Measurements from ENCODE around the gene KSR1.
A peak's percentile ranks its signal among the peaks of the same experiment; 100 is the strongest.

The KSR1 gene

DNA sequence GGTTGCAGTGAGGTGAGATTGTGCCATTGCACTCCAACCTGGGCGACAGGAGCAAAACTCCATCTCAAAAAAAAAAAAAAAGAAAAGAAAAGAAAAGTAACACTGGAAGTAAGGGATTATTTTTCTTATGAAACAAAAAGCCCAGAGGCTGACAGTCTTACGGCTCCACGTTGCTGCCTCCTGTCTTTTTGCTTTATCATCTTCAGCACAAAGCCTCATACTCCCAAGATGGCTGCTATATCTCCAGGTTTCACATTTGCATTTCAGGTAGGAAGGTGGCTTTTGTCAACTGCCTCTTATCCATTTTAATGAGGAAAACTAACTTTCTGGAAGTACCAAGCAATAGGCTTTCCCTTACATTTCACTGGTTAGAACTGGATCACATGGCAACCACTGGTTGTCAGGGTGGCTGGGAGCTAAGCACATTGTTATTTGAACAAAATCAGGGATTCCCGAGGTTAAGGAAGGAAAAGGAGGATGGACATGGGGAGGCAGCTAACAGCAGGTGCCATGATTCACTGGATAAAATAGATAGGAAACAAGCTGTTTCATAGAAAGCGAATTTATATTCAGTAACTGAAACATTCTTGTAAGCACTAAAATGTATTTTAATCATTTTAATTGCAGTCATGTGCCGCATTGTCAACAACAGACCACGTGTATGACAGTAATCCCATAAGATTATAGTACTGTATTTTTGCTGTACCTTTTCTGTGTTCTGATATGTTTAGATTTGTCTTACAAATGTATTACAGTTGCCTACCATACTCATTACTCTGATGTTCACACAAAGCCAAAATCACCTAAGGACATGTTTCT, 58.6 kb downstream of the KSR1 start:
- DNase-seq (ENCODE audit: low spot score): no peak

DNA sequence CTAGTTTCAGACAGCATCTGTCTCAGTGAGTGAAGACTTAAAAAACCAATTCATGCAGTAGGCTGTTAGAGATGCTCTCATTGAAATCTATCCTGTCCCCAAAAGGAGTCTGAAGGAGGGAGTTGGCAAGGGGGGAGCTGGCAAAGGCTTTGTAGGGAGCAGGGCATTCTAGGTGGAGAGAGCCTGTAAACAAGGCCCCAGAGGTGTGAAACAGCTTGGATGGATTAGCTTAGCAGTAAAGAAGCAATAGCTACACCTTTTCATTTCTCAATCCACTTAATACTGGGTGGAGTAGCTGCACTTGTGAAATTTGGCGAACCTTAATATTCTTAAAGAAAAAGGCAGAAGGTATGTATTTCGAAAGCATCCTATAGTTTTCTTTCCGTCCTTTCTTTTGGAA, 61.8 kb downstream of the KSR1 start:
- DNase-seq (ENCODE audit: low spot score): no peak

DNA sequence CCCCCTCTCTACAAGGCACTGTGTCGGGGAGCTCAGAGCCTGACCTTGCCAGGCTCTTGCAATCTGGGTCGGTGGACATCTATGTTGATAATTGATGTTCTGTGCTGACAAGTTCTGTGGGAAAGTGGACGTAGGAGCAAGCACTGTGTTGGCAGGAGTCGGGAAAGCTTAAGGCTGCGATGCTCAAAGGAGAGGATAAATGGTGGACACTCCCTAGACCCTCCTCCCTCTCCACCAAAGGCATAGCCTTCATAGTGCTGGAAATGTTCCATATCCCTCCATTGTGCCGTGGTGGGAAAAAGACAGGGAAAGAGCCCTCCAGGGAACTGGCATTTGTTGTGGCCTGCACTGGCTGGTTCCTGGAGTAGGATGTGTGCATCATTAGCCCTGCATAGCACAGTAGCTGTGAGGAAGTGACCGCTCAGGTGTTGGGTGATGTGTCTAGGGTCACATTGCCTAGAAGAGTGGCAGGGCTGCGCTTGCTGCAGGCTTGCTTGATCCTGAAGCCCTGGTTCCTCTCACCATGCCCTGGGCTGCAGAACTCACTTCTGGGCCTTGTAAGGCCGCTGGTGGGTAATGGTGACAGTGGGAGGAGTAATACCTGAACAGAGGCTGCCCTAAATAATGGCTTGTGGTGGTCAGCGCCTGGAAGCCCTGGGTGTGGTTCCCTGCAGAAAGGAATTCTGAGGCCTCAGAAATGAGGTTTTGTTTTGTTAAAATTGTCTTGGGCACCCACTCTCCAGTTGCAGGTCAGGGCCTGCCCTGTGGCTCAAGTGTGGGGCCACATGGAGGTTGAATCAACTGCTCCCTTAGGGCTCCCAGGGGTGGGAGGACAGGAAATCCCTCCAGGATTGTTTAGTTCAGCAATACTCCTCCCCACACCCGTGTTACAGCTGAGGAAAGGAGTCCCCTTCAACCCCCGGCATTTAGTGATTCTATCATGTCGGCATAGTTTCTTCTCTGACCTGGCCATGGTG, 62.6 kb downstream of the KSR1 start:
- no peak for DNase-seq (ENCODE audit: low spot score)

DNA sequence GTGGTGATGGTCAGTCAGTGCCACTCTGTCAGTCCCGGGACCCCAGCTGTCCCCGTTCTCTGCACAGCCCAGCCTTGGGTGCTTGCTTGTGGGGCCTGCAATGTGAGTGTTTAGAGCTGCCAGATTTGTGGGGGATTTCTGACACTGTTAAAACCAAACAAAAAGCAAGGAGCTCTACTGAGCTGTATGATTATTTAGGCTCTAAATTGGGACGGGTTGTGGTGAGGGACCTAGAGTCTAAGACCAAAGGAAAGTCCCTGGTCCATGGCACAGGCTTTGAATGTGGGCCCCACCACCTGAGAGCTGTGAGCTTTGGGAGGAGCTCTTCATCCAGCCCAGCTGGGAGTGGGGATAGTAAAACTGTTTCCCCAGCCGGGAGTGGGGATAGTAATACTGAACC, 63.3 kb downstream of the KSR1 start:
- DNase-seq (ENCODE audit: low spot score): no peak

DNA sequence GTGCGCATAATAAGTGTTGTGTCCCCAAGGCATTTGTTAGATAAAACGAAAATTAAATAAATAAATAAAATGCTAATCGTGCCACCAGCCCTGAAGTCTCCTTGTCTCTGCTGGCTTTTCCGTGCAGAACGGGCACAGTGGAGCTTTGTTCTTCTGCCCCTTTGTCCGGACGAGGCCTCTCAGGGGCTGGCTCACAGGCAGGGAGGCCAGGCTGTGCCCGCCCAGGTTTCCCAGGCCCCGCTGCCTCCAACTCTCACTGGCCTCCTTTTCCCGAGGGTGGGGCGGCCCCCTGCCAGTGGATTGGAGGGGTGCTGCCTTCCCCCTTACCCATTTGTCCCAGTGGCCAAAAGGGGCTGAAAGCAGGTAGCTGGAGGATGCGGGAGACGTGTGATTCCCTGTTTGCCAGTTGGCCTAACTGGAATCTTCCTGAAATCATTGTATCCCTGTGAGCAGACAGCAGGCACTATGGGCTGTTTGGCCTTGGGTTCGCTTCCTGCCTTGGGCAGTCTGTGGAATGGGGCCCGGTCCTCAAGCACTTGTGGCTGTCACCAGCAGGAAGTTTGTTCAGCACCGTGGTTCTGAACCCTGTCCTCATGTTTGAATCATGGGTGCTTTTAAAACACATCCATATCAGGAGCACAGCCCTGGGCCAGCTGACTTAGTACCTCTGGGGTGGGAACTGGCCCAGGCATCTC, 64.4 kb downstream of the KSR1 start:
- DNase-seq (ENCODE audit: low spot score): no peak

DNA sequence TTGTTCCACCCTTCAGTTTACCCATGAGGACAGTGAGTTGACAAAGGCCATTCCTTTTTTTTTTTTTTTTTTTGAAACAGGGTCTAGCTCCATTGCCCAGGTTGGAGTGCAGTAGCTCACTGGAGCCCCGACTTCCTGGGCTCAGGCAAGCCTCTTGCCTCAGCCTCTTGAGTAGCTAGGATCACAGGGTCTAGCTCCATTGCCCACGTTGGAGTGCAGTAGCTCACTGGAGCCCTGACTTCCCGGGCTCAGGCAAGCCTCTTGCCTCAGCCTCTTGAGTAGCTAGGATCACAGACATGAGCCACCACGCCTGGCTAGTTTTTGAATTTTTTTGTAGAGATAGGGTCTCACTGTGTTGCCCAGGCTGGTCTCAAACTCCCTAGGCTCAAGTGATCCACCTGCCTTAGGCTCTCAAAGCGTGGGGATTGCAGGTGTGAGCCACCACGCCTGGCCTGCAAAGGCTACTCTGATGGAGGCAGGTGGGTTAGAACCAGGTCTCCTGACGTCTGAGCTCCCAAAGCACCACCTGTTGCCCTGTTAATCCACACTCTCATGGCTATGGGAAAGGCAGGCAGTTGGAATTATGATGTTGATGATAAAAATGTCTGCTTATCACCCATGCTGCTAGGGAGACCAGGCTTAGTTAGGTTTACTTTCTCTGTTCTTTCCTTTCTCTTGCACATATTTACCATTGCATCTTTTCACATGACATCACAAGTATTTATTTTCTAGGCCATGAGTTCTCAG, 65.2 kb downstream of the KSR1 start:
- no peak for DNase-seq (ENCODE audit: low spot score)

DNA sequence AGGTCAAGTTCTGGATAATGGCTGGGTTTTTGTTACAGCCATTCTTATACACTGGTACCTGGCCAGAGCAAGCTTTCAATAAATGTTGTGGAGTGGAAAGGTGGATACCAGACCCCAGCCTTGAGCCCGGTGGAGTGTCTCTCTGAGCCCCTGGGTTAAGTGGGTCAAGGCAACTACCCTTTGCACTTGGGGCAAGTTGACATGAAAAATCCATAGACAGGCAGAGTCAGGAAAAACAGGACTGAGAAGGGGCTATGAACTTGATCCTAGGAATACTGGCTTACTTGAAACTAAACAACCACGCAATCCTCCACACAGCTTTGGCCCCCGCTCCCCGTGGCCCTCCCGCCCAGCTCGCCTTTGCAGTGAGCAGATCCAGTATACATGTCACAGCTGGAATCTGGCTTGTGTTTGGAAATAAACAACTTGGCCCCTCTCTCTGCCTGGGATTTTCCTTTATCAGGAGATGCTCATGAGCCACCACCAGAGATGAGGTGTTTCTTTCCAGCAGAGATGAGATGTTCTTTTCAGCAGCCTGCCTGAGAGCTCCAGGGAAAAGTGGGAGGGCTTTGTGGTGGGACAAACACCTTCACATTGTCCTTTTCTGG, 65.9 kb downstream of the KSR1 start:
- no peak for DNase-seq (ENCODE audit: low spot score)

DNA sequence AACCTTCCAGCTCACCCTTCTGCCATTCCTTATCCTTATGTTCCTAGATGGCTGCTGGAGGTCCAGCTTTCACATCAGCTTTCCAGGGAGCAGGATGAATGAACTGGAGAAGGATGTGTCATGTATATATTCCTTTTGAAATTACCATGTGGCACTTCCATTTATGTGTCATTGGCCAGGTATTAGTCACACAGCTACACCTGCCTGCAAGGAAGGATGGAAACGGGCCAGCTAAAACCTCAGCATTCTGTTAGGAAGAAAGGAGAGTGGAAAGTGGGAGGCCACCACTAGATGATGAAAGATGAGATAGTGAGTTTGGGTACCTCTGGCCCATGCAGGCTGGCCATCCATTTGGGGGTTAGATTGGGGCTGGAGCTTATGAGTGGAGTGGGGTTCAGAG, 67.5 kb downstream of the KSR1 start:
- DNase-seq (ENCODE audit: low spot score): no peak

DNA sequence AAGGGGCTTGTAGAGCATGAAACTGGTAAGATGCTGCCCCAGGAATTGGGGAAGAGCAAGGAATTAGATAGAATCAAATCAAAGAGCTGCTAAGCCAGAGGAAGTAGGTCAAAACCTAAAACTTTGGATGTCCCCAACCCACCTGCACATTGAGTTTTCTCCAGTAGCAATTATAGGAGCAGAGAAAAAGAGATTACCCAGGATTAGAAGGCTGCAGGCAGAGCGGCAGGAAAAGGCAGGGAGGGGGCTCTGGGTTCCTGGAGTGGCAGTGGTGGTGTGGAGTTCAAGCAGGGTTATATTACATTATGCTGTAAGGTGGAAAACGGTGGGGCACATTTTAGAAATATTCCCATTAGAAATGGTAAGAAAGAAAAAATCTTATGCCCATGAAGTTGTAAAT, 68.3 kb downstream of the KSR1 start:
- no peak for DNase-seq (ENCODE audit: low spot score)

DNA sequence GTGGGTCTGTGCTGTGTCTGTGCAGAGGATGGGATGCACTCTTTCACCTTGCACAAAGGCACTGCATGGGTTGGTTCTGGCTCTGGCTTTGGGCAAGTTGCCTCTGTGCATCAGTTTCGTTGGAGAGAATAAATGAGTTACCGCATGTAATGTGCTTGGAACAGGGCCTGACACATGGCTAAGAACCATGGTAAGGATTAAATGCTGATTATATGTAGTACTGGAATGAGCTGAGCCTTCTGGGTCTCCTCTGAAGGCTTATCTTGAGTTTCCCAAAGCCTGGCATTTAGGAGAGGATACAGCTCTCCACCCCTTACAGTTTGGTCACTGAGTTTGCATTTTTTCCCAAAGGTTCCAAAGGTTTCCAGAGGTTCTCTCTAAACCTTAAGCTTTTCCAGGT, 69.1 kb downstream of the KSR1 start:
- no peak for DNase-seq (ENCODE audit: low spot score)

DNA sequence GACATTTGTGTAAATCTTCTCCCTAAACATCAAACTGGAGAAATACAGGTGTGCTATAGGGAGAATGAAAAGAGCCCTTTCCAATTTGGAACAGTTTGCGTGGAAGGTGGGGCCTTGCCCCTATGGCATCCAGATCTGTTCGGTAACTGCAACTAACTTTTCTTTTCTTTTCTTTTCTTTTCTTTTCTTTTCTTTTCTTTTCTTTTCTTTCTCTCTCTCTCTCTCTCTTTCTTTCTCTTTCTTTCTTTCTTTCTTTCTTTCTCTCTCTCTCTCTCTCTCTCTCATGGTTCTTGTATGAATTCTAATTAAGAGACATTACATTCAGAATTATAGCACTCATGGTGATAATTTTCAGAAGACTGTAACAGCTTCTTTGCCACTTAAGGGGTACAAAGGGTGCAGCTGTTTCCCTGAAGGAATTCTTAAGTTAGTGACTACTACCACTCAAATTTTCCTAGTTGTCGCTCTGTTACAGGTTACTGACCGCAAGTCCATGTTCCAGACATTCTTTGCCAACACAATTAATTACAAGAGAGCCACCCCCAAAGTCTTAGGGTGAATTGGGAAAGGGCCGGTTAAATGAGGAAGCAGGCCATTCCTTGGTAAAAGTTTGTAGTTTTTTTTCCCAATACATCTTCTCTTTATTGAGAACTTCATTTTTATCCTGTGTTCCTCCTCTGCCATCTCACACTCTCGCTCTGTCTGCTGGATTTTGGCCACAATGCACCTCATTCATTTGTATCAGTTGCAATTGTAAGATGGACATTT, 69.8 kb downstream of the KSR1 start:
- DNase-seq (ENCODE audit: low spot score): no peak

DNA sequence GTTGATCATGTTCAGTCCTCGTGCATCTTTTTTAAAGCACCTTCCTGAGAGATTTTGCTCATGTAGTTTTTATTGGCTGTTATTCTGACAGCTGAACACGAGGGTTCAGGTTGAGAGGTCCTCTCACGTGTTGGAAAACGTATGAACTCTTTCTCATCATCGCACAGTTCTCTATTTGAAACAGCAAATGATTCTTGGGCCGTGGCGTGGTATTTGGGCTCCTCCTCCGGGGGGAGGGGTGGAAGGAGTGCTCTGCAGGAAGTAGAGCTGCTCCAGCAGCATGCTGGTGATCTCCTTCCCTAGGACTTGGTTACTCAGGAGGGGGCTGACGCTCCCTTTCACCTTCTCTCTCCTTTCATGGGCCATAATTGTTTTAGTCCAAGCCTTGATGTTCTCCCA, 70.4 kb downstream of the KSR1 start:
- DNase-seq (ENCODE audit: low spot score): no peak

DNA sequence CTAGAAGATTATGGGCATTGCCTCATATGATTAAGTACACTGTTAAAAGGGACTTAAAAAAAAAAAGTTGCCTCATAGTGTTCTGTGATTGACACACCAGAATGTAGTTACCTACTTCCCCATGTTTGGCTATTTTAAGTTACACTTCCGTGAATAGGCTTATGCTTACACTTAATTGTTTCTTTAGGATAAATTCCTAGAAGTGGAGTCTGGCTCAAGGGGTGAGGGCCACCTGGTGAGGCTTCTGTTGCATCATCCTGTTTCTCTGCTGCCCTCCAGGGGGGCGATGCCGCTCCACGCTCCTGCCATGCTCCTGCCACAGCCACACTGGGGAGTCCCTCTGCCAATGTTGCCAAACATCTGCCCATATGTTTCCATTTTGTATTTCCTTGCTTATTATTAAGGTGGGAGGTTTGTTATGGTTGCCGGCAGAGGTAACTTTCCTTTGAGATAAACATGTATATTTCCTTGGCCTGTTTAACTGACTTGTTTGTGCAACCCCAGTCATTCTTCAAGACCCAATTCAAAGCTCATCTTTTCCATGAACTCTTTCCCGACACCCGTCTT, 73.1 kb downstream of the KSR1 start:
- DNase-seq (ENCODE audit: low spot score): no peak

DNA sequence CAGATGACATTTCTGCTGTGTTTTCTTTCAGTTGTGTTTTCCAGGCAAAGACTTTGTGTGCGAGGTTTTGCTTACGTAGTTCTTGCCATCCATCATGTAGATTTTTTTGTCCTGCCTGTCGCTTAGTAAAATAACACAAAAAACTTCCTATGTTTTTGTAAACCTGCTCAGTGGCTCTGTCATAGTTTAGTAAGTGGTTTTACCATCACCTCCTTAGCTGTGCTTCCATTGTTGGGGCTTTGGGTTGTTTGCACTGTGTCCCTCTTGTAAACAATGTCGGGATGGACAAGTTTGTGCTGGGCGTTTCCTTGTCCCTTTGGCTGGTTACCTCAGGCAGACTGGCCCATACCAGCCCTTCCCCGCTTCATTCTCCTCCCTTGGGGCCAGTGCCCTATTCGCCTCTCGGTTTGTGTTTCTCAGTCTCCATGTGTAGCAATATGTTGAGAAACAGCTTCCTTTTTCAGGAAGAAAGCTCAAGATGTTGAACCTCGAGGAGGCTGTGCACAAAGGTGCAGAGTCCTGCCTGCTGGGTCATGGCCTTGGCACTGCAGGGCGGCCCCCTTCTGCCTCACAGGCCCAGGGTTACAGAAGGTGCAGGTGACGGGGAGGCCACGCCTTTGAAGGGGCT, 74.6 kb downstream of the KSR1 start:
- no peak for DNase-seq (ENCODE audit: low spot score)

DNA sequence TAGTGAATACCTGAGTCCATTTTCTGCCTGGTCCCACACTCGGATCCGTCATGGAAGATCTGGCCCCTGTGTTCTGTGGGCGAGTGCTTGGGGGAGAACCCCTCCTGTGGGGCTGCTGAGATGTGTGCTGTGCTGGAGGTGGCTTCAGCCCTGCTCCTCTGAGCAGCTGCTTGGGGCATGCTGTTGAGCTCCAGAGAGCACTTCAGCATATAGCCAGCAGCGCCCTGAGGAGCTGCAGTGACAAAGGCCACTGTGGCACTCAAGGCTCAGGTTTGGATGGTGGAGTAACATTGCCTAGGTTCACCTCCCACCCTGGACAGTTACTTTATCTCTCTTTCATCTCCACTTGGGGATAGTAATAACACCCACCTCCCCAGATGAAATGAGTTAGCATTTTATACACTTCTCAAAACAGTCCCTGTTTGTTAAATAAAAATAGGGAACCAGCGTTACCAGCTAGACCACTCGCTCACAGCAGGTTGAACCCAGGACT, 75.3 kb downstream of the KSR1 start:
- DNase-seq (ENCODE audit: low spot score): no peak

DNA sequence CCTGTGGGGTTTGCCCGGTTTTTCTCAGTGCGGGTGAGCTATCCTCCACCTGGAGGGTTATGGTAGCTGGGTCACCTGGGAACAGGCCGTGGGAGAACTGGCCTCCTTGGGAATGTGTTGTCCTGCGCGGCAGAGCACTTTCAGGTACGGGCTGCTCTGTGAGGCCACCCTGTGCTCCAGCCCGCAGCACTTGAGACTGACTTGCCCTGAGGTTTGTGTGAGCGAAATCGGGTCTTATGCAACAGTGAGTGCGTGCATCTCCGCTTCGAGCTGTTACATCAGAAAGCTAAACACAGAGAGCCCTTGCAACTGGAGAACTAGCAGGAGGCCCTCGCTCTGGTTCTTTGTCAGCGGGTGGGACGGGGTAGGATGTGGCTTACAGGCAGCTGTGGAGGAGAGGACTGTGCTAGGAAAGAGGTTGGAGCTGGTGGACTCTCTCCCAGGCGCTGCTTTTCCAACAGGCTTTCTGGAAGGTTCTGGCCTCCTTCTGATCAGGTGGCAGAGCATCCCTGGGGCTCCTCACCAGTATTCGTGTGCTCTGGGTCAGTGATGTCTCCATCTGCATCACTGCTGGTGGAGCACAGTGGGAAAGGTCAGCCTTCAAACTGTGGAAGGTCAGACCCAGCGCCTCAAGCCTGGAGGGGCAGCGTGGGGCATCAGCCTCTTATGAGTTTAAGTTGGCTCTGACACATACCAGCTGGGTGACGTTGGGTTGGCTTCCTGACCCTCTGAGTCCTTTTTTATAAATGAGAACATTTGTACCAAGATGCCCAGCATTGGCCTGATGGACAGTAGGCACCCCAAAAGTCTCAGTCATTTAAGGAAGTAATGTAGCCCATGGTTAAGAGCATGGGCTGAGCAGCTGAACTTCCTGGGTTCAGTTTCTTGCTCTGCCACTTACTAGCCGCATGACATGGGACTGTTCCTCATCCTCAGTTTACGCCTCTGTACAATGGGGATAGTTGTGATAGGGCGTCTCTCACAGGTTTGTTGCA, 76.3 kb downstream of the KSR1 start:
- DNase-seq (ENCODE audit: low spot score): peak; percentile 59

DNA sequence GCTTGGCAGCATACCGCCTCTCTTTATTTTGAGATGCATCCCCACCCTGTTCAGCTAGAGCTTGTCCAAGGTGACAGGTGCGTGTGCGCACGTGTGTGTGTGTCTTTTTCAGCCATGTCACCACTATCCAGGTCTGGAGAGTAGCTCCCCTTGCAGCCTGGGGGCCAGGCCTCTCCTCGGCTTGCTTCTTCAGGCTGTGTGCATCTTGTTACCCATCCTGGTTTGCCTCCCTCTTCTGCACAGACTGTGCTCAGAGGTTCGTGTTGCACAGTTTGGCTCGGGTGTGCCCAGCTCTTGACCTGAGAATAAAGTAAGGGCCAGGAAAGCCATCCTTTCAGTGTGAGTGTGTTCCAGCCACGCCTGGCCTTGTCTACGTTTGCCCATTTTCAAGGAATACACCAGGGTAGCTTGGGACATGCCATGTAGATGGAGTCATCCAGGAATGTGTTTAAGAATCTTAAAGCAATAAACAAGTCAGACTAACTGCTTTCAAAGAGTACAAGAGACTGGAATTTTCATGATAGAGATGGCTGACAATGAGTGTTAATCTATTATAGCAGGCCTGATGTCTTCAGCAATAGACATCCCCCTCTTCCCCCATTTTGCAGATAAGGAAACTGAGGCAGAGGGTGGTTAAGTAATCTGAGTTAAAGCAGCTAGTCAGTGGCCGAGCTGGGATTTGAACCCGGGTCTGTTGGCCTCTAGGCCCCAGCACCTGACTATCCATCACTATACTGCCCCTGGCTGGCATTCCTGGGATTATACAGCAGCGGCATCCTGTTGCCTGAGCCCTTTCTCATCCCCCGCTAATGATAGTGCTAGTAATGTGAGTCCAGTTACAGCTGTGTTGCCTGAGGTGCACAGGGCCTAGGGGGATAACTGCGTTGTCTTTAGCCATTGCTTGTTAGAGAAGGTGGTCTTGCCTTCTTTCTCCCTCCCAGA, 77.9 kb downstream of the KSR1 start:
- DNase-seq (ENCODE audit: low spot score): no peak

Measured in HuH-7.5 (cell line).